Testis (tissue), 2 donors: Measurements from ENCODE around the gene CNPY1.

Source experiments
- POLR2A ChIP-seq: fragments of 450-650 bp; IDR thresholded peaks from one replicate; pipeline ENCODE4 v1.6.1; 2017; ENCODE audit warnings: antibody characterized with exemption, mild to moderate bottlenecking, moderate library complexity
- TF ChIP-seq, protein P1 (sequence below), 3 experiments: fragments of 450-650 bp in 2 of 3; fragments of 200-600 bp in 1 of 3; sonication (generic) in 1 of 3; IDR thresholded peaks; one replicate each; pipeline ENCODE4 v1.5.1; 2016 to 2019; ENCODE audit warnings: antibody characterized with exemption in 3 of 3, mild to moderate bottlenecking in 2 of 3, moderate library complexity in 1 of 3

DNA sequence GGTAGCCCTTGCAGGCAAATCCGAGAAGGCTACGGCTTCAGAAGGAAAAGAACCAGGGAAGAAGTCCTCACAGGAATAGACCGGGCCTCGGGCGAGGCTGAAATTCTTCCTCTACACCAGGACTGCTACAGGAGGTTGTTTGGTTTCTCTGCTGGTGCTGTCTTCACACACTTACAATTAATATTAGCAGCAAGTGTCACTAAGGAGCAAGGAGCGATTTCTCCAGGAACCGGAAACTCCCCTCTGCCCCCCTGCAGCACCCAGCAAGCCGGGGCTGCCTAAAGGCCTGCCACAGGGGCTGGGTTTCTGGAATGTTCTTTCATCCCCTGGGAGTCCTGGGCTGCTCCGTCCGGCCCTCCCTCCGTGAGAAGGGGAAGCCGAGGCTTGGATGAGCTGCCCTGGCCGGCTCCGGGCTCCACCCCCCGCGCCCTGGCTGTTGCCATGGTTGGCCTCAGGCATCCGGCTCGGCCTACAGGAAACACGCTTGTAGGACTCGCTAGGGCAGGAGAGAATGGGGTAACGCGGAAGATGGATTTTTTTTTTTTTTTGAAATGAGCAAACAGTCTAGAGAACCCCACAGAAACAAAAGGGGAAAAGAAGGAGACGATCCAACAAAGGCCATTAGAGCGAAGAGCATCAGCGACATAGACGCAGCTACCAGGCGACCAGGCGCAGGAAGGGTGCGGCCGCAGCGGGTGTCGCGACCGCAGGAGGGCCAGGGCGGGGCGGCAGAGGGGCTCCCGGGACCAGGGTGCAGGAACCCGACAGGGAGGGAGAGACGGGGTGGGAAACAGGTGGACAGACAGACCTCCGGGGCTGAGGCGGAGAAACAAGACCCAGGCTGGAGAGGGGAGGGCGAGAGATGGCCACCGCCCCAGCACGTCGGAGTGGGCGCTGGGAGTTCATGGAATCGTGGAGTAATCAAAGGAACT lies 55.4 kb downstream of the CNPY1 start:
- TF ChIP-seq, protein P1, sequence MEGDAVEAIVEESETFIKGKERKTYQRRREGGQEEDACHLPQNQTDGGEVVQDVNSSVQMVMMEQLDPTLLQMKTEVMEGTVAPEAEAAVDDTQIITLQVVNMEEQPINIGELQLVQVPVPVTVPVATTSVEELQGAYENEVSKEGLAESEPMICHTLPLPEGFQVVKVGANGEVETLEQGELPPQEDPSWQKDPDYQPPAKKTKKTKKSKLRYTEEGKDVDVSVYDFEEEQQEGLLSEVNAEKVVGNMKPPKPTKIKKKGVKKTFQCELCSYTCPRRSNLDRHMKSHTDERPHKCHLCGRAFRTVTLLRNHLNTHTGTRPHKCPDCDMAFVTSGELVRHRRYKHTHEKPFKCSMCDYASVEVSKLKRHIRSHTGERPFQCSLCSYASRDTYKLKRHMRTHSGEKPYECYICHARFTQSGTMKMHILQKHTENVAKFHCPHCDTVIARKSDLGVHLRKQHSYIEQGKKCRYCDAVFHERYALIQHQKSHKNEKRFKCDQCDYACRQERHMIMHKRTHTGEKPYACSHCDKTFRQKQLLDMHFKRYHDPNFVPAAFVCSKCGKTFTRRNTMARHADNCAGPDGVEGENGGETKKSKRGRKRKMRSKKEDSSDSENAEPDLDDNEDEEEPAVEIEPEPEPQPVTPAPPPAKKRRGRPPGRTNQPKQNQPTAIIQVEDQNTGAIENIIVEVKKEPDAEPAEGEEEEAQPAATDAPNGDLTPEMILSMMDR (IDR thresholded peaks at IDR 0.05) = no peak
- TF ChIP-seq POLR2A = no peak
